Mesendoderm (in vitro differentiated cells): ENCODE measurements around the gene TMEM272.

Experiments
- DNase-seq: peaks from one replicate; pipeline ENCODE4 v3.0.0; 2013
- H2AK5ac ChIP-seq: 2 replicates; pipeline ENCODE4 v1.6.1; 2013; ENCODE audit warnings: low read length, inconsistent platforms
- H2BK120ac ChIP-seq: 2 replicates; pipeline ENCODE4 v1.6.1; 2013; ENCODE audit warnings: low read depth, mild to moderate bottlenecking, low read length, moderate library complexity, mixed read lengths
- H2BK15ac ChIP-seq: replicated peaks from 2 replicates; pipeline ENCODE4 v1.6.1; 2013; ENCODE audit warnings: low read depth, mild to moderate bottlenecking, moderate library complexity
- H2BK5ac ChIP-seq: 2 replicates; pipeline ENCODE4 v1.6.1; 2013; ENCODE audit warnings: low read length, inconsistent platforms
- H3K18ac ChIP-seq: 2 replicates; pipeline ENCODE4 v1.6.1; 2013; ENCODE audit warnings: mild to moderate bottlenecking, low read length, mixed read lengths
- H3K23ac ChIP-seq: one replicate; pipeline ENCODE4 v1.6.1; 2013; ENCODE audit warnings: low read length
- H3K27ac ChIP-seq: 2 replicates; pipeline ENCODE4 v1.5.1; 2013; ENCODE audit warnings: low read depth, mild to moderate bottlenecking, inconsistent platforms, low read length, moderate library complexity
- H3K27me3 ChIP-seq: 2 replicates; pipeline ENCODE4 v1.6.1; 2013; ENCODE audit warnings: low read length, control low read depth, mild to moderate bottlenecking, inconsistent platforms; ENCODE audit not compliant: insufficient read depth, poor library complexity
- H3K36me3 ChIP-seq: 2 replicates; pipeline ENCODE4 v1.6.1; 2013; ENCODE audit warnings: low read length, inconsistent platforms; ENCODE audit not compliant: control insufficient read depth, insufficient read depth
- H3K4ac ChIP-seq: one replicate; pipeline ENCODE4 v1.6.1; 2013; ENCODE audit warnings: low read depth, mild to moderate bottlenecking, low read length, moderate library complexity
- H3K4me1 ChIP-seq: 2 replicates; pipeline ENCODE4 v1.6.1; 2013; ENCODE audit warnings: low read depth, low read length, inconsistent platforms; ENCODE audit not compliant: control insufficient read depth
- H3K4me2 ChIP-seq: 2 replicates; pipeline ENCODE4 v1.6.1; 2013; ENCODE audit warnings: low read length
- H3K4me3 ChIP-seq: 2 replicates; pipeline ENCODE4 v1.5.1; 2013; ENCODE audit warnings: mild to moderate bottlenecking, low read length
- H3K56ac ChIP-seq: one replicate; pipeline ENCODE4 v1.6.1; 2013; ENCODE audit warnings: low read length
- H3K79me1 ChIP-seq: 2 replicates; pipeline ENCODE4 v1.6.1; 2013; ENCODE audit warnings: low read length, inconsistent platforms
- H3K79me2 ChIP-seq: 2 replicates; pipeline ENCODE4 v1.6.1; 2013; ENCODE audit warnings: mild to moderate bottlenecking, low read length; ENCODE audit not compliant: control insufficient read depth, insufficient read depth
- H3K9ac ChIP-seq: 2 replicates; pipeline ENCODE4 v1.6.1; 2013; ENCODE audit warnings: low read length, inconsistent platforms
- H4K5ac ChIP-seq: one replicate; pipeline ENCODE4 v1.6.1; 2013; ENCODE audit warnings: low read length
- H4K8ac ChIP-seq: one replicate; pipeline ENCODE4 v1.6.1; 2013; ENCODE audit warnings: low read depth, mild to moderate bottlenecking, control low read depth, low read length, moderate library complexity
- WGBS: extraction: QIAGEN DNeasy Blood & Tissue Kit; methylation state at CpG from one replicate; pipeline ENCODE4 v1.1.7; 2013; ENCODE audit warnings: low lambda C conversion rate, missing lambda C conversion rate; ENCODE audit not compliant: insufficient coverage; ENCODE audit errors: extremely low coverage; 5-methylcytosine and 5-hydroxymethylcytosine counted together

Gene TMEM272

GRCh38 chr13:51783428-51784094 lies 61.4 kb downstream of the TMEM272 start:
- no peak overlapping the region for H2AK5ac ChIP-seq
- H3K18ac ChIP-seq = no peak overlapping the region
- H3K27me3 ChIP-seq = no peaks in the 10 kb centered on the region
- H2BK15ac ChIP-seq = no peak overlapping the region
- H4K5ac ChIP-seq = no peak overlapping the region
- WGBS = no CpG with 5 or more reads among the region's 9 CpGs
- no peak overlapping the region for H3K4me3 ChIP-seq
- H3K79me2 ChIP-seq = no peaks in the 10 kb centered on the region
- H3K9ac ChIP-seq = no peak overlapping the region
- H3K36me3 ChIP-seq = no peaks in the 10 kb centered on the region
- no peak overlapping the region for H3K23ac ChIP-seq
- H2BK5ac ChIP-seq = no peak overlapping the region
- DNase-seq = no peak
- no peak overlapping the region for H2BK120ac ChIP-seq
- H3K4me1 ChIP-seq = no peaks in the 10 kb centered on the region
- no peak overlapping the region for H3K27ac ChIP-seq
- no peak overlapping the region for H4K8ac ChIP-seq
- H3K4ac ChIP-seq = no peak overlapping the region
- H3K79me1 ChIP-seq = no peaks in the 10 kb centered on the region
- H3K4me2 ChIP-seq = no peak overlapping the region
- no peak overlapping the region for H3K56ac ChIP-seq

- Histone ChIP-seq H3K27ac (no peak overlapping the region), H2BK120ac (no peak overlapping the region), H3K79me1 (no peaks in the 10 kb centered on the region), H3K9ac (no peak overlapping the region), H3K18ac (no peak overlapping the region), H3K4ac (no peak overlapping the region), H3K27me3 (no peaks in the 10 kb centered on the region), H3K56ac (no peak overlapping the region), H3K4me2 (no peak overlapping the region), H2AK5ac (no peak overlapping the region), H3K4me1 (no peaks in the 10 kb centered on the region), H3K79me2 (no peaks in the 10 kb centered on the region), H2BK5ac (no peak overlapping the region), H3K36me3 (no peaks in the 10 kb centered on the region), H4K8ac (no peak overlapping the region), H3K4me3 (no peak overlapping the region), H2BK15ac (no peak overlapping the region), H3K23ac (no peak overlapping the region), H4K5ac (no peak overlapping the region)
- WGBS = no CpG with 5 or more reads among the region's 15 CpGs
- no peak for DNase-seq
Observed at GRCh38 chr13:51782026-51782710, 62.8 kb downstream of the TMEM272 start.

DNA sequence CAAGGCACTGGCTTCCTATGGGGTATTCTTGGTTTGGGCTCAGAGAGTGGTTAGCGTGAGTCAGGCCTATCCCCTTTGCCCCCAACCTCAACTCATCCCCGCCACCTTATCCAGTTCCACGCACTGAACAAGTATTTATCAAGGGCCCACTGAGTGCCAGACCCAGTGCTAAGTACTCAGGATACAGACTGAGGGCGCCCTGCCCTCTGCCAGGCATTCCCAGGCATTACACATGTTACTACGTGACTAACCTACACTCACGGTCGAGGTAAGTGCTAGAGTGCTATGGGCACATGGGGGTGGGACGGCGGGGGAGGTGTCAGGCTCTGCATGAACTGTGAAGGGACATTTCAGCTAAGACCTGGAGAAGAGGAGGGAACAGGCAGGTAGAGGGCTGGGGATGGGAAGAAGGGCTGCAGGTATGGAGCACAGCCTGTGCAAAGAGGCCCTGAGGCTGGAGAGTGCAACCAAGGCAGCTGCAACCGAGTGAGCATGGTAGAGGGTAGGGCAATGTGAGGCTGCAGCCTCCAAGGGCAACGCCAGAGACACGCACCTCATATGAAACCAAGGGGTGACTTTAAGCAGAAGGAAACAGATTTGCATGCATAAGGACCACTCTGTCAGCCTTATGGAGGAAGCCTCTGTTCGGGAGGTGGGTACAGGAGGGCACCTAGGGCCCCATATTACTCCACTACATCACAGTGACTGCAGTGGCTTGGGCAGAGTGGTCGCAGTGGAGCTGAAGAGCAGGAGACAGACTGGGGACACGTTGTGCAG lies 63.5 kb downstream of the TMEM272 start:
- no peak overlapping the region for H2BK15ac ChIP-seq

GRCh38 chr13:51780099-51780498 lies 64.9 kb downstream of the TMEM272 start:
- Histone ChIP-seq H3K79me1 (no peaks in the 10 kb centered on the region), H3K9ac (no peak overlapping the region), H3K4me3 (no peak overlapping the region), H3K23ac (no peak overlapping the region), H3K36me3 (no peaks in the 10 kb centered on the region), H2BK120ac (no peak overlapping the region), H3K18ac (no peak overlapping the region), H3K4me2 (no peak overlapping the region), H3K4ac (no peak overlapping the region), H3K4me1 (no peaks in the 10 kb centered on the region), H3K27me3 (no peaks in the 10 kb centered on the region), H2BK15ac (no peak overlapping the region), H2AK5ac (no peak overlapping the region), H3K56ac (no peak overlapping the region), H3K27ac (no peak overlapping the region), H4K5ac (no peak overlapping the region), H4K8ac (no peak overlapping the region), H3K79me2 (no peaks in the 10 kb centered on the region), H2BK5ac (no peak overlapping the region)
- no peak for DNase-seq
- WGBS = no CpG with 5 or more reads among the region's 3 CpGs

More for the DNA sequence above, 63.5 kb downstream of the TMEM272 start:
- no peak overlapping the region for H2BK5ac ChIP-seq
- no peak overlapping the region for H4K5ac ChIP-seq
- H3K27ac ChIP-seq = no peak overlapping the region
- no peaks in the 10 kb centered on the region for H3K79me2 ChIP-seq
- H3K23ac ChIP-seq = no peak overlapping the region
- no peak overlapping the region for H3K9ac ChIP-seq
- no peaks in the 10 kb centered on the region for H3K4me1 ChIP-seq
- H2AK5ac ChIP-seq = no peak overlapping the region
- H4K8ac ChIP-seq = no peak overlapping the region
- H3K36me3 ChIP-seq = no peaks in the 10 kb centered on the region
- H3K4me2 ChIP-seq = no peak overlapping the region
- no peak overlapping the region for H3K4ac ChIP-seq
- DNase-seq = peak; percentile 78
- H3K79me1 ChIP-seq = no peaks in the 10 kb centered on the region
- H2BK120ac ChIP-seq = no peak overlapping the region
- no peak overlapping the region for H3K56ac ChIP-seq
- H3K27me3 ChIP-seq = no peaks in the 10 kb centered on the region
- WGBS = no CpG with 5 or more reads among the region's 15 CpGs
- no peak overlapping the region for H3K18ac ChIP-seq
- H3K4me3 ChIP-seq = no peak overlapping the region

DNA sequence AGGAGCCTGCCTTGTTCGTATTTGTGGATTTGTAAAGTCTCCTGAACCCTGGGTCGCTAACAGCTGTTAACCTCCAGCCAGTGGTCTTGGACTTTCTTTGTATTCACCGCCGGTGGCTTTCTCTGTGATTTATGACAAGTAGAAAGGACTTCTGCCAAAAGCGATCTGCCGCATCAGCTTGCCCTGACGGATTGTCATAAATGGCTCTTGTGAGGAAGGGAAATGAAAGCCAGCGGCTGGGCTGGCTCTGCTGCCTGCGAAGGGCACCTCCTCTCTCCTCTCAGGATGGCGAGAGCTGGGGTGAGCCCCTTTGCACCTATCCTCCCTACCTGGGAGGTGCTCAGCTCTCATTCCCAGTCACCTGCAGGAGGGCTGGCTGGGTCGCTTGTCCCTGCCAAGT lies 66.6 kb downstream of the TMEM272 start:
- Histone ChIP-seq H4K5ac (no peak overlapping the region), H4K8ac (no peak overlapping the region), H3K4me2 (no peak overlapping the region), H3K56ac (no peak overlapping the region), H2BK5ac (no peak overlapping the region), H3K18ac (no peak overlapping the region), H3K79me1 (no peaks in the 10 kb centered on the region), H3K27ac (no peak overlapping the region), H3K4ac (no peak overlapping the region), H3K4me3 (no peak overlapping the region), H3K4me1 (no peaks in the 10 kb centered on the region), H3K79me2 (no peaks in the 10 kb centered on the region), H3K9ac (no peak overlapping the region), H3K36me3 (no peaks in the 10 kb centered on the region), H3K27me3 (no peaks in the 10 kb centered on the region), H2BK15ac (no peak overlapping the region), H2AK5ac (no peak overlapping the region), H3K23ac (no peak overlapping the region), H2BK120ac (no peak overlapping the region)
- no CpG with 5 or more reads among the region's 11 CpGs for WGBS
- no peak for DNase-seq
